GM21528 (cell line): Measurements from ENCODE around the gene AVPR2.

Experiments
- ATAC-seq: cut with Tn5 transposase; IDR thresholded peaks from one replicate; pipeline ENCODE4 v1.9.1; 2021; ENCODE audit warnings: mild to moderate bottlenecking, moderate library complexity; ENCODE audit not compliant: unreplicated experiment, low FRiP score

The AVPR2 gene

DNA sequence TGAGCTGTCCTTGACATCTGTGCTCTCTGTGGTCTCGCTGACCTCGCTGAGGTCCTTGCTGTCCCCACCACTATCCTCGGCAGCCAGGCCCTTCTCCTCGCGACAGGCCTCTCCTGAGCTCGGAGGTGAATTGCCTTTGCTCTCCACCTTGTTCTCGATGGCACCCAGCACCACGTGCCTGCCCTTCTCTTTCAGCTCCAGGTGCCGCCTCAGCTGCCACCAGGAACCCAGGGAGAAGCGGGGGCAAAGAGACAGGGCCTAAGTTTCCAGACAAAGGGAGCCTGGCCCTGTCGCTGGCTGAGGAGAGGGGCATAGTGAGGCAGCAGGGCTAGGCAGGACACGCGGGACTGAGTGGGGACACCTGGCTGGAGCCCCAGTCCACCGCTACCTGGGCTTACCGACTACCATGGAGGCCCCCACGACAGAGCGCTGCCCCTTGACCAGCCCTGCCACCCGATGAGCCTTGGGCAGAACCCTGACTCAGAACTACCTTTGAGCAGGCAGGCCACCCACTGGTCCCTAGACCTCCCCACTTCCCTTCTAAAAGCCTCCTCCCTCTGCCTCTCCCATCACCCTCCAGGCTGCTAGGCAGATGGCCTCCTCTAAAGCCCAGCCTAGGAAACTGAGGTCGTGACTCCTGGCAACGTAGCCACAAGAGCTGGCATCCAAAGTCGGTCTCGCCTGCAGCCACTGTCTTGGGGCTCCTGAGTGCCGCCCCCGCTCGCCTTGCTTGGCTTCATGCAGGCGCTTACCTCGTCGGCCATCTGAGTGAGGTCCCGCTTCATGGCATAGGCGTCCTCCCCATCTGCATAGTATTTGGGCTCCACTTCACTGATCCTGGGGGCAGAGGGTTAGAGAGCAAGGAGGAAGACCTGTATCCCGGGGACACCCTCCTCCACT is 25.8 kb downstream of the AVPR2 start:
- no peak for ATAC-seq

DNA sequence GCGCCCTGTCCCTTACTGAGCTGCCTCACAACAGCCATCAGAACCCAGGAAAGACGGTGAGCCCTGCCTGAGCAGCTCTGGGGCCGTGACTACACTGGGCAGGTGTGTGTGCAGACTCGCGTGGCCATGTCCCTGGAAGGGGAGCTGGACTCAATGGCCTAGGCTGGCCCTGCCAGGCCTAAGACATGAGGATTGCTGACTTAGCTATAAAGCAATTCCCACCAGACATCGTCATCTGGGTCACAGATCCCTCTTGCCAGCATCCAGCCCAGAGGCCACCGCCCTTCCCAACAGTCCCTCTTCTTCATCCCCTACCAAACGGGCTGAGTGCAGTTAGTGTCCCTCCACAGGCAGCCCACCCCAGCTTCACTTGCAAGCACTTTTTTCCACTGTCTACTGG is 26.7 kb downstream of the AVPR2 start:
- no peak for ATAC-seq

GRCh38 chrX:153931748-153932147 is 27.3 kb downstream of the AVPR2 start:
- no peak for ATAC-seq

DNA sequence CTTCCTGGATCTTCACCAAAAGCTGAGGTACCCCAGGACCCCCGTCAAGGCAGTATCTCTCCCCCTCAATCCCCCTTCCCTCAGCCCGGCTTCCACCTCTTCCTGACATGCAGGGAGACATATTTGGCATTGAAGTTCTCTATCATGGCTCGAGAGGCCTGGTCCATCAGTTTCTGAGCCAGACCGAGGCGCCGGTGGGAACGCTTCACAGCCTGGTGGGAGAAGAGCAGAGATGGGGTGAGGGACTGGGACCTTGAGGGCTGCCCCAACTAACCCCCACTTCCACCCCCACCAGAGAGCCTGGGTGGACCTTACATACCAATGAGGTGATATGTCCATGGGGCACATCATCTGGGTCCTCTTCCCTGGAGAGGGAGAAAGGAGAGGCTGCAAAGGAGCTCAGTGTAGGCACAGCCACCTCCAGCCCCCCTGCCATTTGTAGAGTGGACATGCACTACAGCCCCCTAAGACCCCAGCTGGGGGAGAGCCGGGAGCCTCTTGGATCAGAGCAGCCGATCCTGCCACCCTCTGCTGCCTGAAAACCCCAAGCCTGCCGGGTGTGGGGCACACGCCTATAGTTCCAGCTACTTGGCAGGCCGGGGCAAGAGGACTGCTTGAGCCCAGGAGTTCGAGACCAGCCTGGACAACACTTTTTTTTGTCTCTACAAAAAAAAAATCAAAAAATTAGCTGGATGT is 27.9 kb downstream of the AVPR2 start:
- ATAC-seq: no peak

DNA sequence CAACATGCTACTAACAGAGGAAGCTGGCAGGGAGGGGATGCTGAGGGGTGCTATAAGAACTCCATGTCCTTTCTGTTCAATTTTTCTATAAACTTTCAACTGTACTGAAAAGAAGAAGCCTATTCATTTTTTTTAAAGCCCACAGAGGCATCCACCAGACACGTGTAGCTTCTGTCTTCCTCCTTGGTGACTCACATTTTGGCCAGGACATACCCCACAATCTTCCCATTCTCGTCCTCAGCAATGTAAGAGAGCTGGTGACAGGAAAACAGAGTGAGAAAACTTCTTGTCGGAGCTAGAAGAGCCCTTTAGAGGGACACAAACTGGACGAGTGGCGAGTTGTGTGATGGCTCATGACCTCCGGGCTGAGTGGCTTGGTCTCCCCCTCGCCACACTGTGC is 29.3 kb downstream of the AVPR2 start:
- ATAC-seq: no peak

DNA sequence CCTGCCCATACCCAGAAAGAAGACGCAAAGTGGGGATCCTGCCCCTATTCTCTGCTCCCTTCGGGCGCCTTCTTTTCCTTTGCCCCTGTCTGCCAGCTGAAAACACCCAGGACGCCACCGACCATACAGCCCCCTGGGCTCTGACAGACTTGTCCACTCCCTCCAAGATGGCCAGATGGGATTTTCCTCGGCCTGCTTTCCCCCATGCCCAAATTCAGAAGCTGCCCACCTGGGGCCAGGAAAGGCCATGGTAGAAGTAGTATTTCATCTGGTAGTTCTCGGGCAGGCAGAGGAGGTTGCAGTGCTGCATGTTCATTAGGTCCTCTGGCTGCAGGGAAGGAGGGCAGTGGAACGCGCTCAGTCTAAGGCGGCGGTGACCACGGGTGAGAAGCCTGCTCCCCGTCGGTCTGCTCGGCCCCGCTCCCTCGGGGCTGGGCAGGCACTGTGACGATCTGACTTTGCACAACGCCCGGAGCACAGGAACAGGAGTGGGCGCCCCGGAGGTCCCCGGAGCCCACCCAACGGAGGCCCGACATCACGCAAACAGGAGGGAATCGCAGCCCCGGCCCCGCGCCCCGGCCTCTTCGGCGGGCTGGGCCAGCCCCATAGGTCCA is 29.8 kb downstream of the AVPR2 start:
- peak; percentile 7 for ATAC-seq

DNA sequence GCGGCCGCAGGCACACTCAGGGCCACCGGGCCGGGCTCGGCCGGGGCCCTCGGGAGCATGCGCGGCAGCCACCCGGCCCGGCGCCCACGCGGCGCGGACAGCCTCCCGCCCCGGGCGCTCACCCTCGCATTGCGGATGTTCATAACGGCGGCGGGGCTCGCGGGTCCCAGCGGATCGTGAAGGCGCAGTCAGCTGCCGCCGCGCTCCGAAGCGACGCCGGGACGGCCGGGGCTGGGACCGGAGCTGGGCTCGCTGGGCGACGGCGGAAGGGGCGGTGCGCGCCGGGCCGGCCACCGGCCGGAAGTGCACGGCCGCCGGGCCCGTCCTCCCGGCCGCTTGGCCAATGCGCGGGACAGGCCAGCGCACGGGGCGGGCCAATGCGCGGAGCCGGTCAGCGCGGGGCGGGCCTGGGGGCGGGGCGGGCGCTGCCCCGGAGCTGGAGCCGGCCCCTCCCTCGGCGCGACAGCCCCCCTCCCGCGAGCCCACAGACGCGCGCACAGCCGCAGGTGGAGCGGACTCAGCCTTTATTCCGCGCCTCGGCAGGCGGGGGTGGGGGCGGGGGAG is 30.4 kb downstream of the AVPR2 start, which contains the start of gene NAA10:
TSS of gene NAA10 (minus strand) at position 276 of the 564 bp plus-strand sequence. CDS start at position 143, 133 bp downstream.
- peak; percentile 77 for ATAC-seq

- peak; percentile 7 for ATAC-seq
These were observed 30.9 kb downstream of the AVPR2 start for GRCh38 chrX:153935326-153935851.

DNA sequence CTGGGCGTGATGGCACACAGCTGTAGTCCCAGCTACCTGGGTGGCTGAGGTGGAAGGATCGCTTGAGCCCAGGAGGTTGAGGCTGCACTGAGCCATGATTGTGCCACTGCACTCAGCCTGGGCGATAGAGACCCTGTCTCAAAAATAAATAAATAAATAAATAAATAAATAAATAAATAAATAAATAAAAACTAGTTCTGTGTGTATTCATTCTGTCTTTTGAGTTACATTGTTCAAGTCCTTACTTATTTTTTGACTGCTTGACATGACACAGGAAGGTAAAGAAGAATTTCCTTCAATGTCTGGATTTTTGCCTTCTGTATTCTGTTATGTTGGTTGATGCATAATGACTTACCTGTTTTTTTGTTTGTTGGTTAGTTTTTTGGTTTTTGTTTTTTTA is 32.6 kb downstream of the AVPR2 start:
- ATAC-seq: no peak

GRCh38 chrX:153938226-153938786 is 33.8 kb downstream of the AVPR2 start:
- no peak for ATAC-seq

- ATAC-seq: no peak
These were observed 35.1 kb downstream of the AVPR2 start for GRCh38 chrX:153939573-153939972.

DNA sequence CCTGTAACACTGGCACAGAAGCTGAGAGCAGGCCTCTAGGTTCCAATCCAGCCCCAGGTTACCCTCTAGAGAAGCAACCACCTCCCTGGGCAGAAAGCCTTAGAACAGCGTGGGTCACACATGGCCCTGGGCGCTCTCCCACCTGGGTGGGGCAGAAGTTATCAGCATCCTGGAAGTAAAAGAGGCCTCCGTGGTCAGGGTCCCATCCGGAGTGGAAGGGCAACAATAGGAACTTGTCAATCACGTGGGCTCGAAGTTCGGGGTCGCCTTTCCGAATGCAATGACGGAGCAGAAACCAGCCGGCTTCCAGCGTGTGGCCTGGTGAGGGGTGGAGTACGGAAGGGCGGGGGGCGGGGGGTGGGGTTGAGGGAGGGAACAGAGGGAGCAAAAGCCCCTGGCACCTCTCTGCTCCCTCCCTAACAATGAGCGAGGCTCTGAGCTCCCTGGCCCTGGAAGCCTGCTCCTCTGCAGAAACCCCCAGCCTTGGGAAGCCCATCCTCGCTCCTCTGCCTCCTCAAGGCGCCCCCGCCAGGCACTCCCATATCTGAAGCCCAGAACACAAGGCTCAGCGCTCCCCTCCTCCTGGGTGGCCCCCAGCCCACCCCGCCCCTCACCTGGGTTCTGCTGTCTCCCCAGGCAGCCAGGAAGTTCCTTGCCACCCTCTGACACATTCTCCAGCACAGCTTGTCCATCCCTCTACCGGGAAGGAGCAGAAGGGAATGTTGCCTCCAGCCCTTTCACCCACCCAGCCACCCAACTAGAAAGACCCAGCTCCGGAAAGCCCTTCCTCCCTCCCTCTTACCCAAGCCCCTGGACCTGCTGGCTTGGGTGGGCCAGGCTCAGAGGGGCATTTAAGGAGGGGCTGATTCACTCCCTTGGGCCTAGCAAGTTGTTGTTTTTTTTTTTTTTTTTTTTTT is 37.1 kb downstream of the AVPR2 start:
- no peak for ATAC-seq

DNA sequence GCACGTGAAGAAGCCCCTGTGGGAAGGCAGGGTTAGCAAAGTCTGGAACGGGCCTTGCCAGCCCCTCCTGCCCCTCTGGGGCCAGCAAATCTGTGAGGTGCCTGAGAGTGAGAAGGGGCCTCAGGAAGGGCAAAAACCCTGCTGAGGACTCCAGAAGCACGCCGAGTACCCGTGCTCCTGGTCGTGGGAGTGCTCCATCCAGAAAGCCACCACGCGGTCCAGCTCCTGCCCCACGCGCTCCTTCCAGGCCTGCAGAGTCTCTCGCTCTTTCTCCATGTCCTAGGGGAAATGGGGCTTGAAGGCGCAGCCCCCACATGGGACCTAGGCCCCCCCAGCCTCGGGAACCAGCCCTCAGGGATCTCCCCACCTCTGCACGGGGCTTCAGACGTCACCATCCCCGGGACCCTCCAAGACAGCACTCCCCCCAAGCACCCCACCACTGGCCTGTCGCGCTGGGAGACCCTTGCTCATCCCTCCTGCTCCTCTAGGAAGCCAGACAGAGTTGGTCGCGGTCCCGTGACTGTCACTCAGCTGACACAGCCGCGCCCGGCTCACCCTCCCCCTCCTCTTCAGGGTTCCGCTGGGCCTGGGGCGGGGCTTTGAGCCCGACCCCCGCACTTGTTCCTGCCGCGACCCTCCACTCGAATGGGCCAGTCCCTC is 39.8 kb downstream of the AVPR2 start, which contains the start of gene RENBP:
TSS of gene RENBP (minus strand) at position 504 of the 660 bp plus-strand sequence. CDS start at position 471, 33 bp downstream.
- ATAC-seq: no peak

- no peak for ATAC-seq
These were observed 40.3 kb downstream of the AVPR2 start for GRCh38 chrX:153944800-153945150.

DNA sequence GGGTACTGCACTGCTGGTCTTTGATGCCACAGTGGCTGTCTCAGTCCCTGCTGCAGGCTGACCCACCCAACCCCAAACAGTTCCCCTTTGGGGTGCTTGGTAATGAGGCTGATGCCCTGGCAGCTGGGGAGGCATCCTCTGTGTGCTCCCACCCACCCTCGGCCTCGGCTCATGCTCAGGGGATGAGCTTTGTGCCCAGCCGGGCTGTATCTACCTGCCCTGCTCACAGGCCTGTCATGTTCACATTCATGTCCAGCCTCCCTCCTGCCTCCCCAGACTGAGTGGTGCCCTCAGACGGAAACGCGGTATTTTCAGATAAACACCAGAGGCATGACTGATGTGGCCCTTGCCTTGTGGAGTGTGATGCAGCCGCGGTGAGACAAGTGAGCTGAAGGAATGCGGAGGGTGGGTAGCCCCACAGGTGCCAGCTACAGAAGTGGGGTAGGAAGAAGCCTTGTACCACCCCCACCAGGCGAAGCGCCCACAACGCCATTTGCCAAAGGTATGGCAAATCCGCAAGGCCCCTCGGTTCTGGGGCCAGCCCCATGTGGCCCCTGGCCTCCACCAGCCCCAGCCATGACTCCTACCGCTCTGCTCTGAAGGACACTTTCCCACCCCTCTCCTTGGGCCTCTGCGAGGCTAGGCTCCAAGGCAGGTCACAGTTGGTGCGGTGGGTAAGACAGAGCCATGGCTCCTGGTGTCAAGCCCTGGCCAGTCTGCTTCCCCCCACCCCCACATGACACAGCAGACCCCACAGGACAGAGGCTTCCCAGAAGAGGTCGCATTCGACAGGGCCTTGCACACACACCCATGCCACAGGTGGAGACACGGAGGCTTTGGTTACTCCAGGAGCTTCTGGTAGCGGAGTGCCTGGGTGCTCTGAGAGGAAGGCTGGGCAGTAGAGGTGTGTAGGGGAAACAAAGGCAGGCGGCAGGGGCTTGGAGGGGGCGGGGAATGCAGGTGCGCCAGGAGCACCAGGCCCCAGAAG is 41.8 kb downstream of the AVPR2 start:
- no peak for ATAC-seq

DNA sequence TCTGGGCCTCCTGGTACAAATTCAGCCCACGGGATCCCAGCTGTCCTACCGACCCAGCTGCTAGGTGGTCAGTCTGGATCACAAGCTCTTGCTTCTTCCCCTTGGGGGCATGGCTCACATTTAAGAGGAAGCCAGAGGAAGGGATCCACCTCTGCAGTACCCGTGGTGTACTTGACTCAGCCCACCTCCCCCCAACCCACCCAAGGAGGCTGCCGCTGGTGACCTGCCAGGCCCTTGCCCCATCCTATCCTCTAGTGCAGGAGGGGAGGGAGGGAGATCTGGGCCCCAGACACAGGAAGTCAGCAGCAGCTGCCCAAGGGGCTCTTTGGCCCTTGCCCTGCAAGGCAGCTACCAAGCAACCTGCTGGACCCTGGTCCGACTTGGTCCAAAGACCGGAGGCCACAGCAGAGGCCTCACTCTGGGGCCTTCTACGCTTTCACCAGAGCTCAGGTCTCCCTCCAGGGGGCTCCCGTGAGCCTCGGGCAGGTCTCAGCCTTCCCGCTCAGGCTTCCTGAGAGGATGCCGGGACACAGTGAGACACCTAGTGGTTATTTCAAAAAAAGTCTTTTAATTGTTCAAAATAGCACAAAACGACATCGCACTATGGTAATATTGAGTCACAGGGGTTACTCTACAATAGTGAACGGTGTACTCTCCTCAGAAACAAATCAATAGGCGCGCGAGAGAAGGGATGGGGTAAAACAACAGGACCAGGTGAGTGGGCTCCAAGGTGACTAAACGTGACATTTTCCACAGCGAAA is 42.7 kb downstream of the AVPR2 start:
- no peak for ATAC-seq

GRCh38 chrX:153948002-153948466 is 43.6 kb downstream of the AVPR2 start:
- no peak for ATAC-seq
